ENCODE data around the gene GOLM1.
A peak's percentile ranks its signal among the peaks of the same experiment; 100 is the strongest.

The GOLM1 gene

GRCh38 chr9:86116425-86116824 lies 17.1 kb upstream of the GOLM1 start:
- Histone ChIP-seq H3K27me3 (ENCODE audit: insufficient read depth, low read length) (peaks cover 9% of the 10 kb centered on the region), H3K9ac (ENCODE audit: low read depth, low read length) (no peak overlapping the region), H3K4me1 (ENCODE audit: insufficient read depth, low read length) (no peaks in the 10 kb centered on the region), H3K36me3 (ENCODE audit: insufficient read depth, low read depth, low read length) (no peaks in the 10 kb centered on the region), H3K4me3 (ENCODE audit: low read length) (no peak overlapping the region), H3K9me3 (ENCODE audit: insufficient read depth, low read depth, low read length) (no peaks in the 10 kb centered on the region), H3K27ac (ENCODE audit: low read length) (no peak overlapping the region)

- peaks cover 9% of the 10 kb centered on the region for H3K27me3 ChIP-seq (ENCODE audit: insufficient read depth, low read length)
- no peak overlapping the region for H3K4me3 ChIP-seq (ENCODE audit: low read length)
- no peak overlapping the region for H3K9ac ChIP-seq (ENCODE audit: low read depth, low read length)
- no peaks in the 10 kb centered on the region for H3K4me1 ChIP-seq (ENCODE audit: insufficient read depth, low read length)
- no peaks in the 10 kb centered on the region for H3K9me3 ChIP-seq (ENCODE audit: insufficient read depth, low read depth, low read length)
- H3K27ac ChIP-seq (ENCODE audit: low read length) = no peak overlapping the region
- H3K36me3 ChIP-seq (ENCODE audit: insufficient read depth, low read depth, low read length) = no peaks in the 10 kb centered on the region
Observed at GRCh38 chr9:86115886-86116285, 16.5 kb upstream of the GOLM1 start.

GRCh38 chr9:86112057-86112456 lies 12.7 kb upstream of the GOLM1 start:
- no peak overlapping the region for H3K27ac ChIP-seq (ENCODE audit: low read length)
- H3K4me3 ChIP-seq (ENCODE audit: low read length) = no peak overlapping the region
- H3K4me1 ChIP-seq (ENCODE audit: insufficient read depth, low read length) = no peaks in the 10 kb centered on the region
- H3K9me3 ChIP-seq (ENCODE audit: insufficient read depth, low read depth, low read length) = no peaks in the 10 kb centered on the region
- no peaks in the 10 kb centered on the region for H3K36me3 ChIP-seq (ENCODE audit: insufficient read depth, low read depth, low read length)
- no peaks in the 10 kb centered on the region for H3K27me3 ChIP-seq (ENCODE audit: insufficient read depth, low read length)
- H3K9ac ChIP-seq (ENCODE audit: low read depth, low read length) = no peak overlapping the region

- no peaks in the 10 kb centered on the region for H3K36me3 ChIP-seq (ENCODE audit: insufficient read depth, low read depth, low read length)
- H3K4me1 ChIP-seq (ENCODE audit: insufficient read depth, low read length) = peaks cover 6% of the 10 kb centered on the region; the same call in 1 of the 2 replicates
- H3K4me3 ChIP-seq (ENCODE audit: low read length) = no peak overlapping the region
- no peaks in the 10 kb centered on the region for H3K9me3 ChIP-seq (ENCODE audit: insufficient read depth, low read depth, low read length)
- H3K27me3 ChIP-seq (ENCODE audit: insufficient read depth, low read length) = peaks cover 31% of the 10 kb centered on the region
- no peak overlapping the region for H3K9ac ChIP-seq (ENCODE audit: low read depth, low read length)
- no peak overlapping the region for H3K27ac ChIP-seq (ENCODE audit: low read length)
Observed at GRCh38 chr9:86102626-86103025, 3.3 kb upstream of the GOLM1 start.

GRCh38 chr9:86099701-86100364 lies 475 bp upstream of the GOLM1 start:
- no peaks in the 10 kb centered on the region for H3K9me3 ChIP-seq (ENCODE audit: insufficient read depth, low read depth, low read length)
- peaks cover 15% of the 10 kb centered on the region for H3K4me1 ChIP-seq (ENCODE audit: insufficient read depth, low read length)
- peaks cover 32% of the 10 kb centered on the region for H3K27me3 ChIP-seq (ENCODE audit: insufficient read depth, low read length)
- H3K27ac ChIP-seq (ENCODE audit: low read length) = no peak overlapping the region
- H3K36me3 ChIP-seq (ENCODE audit: insufficient read depth, low read depth, low read length) = no peaks in the 10 kb centered on the region
- peak overlapping the region; percentile 79 for H3K4me3 ChIP-seq (ENCODE audit: low read length)
- H3K9ac ChIP-seq (ENCODE audit: low read depth, low read length) = peak overlapping the region; percentile 67; the same call in 1 of the 2 replicates

GRCh38 chr9:86097510-86098224 lies 1.7 kb downstream of the GOLM1 start:
- H3K4me3 ChIP-seq (ENCODE audit: low read length) = peak overlapping the region; percentile 81
- no peak overlapping the region for H3K27ac ChIP-seq (ENCODE audit: low read length)
- no peaks in the 10 kb centered on the region for H3K36me3 ChIP-seq (ENCODE audit: insufficient read depth, low read depth, low read length)
- H3K9ac ChIP-seq (ENCODE audit: low read depth, low read length) = peak overlapping the region; percentile 85; the same call in 1 of the 2 replicates
- peaks cover 32% of the 10 kb centered on the region for H3K27me3 ChIP-seq (ENCODE audit: insufficient read depth, low read length)
- H3K9me3 ChIP-seq (ENCODE audit: insufficient read depth, low read depth, low read length) = no peaks in the 10 kb centered on the region
- peaks cover 15% of the 10 kb centered on the region for H3K4me1 ChIP-seq (ENCODE audit: insufficient read depth, low read length)

- peaks cover 30% of the 10 kb centered on the region for H3K27me3 ChIP-seq (ENCODE audit: insufficient read depth, low read length)
- H3K4me1 ChIP-seq (ENCODE audit: insufficient read depth, low read length) = peaks cover 15% of the 10 kb centered on the region
- H3K9ac ChIP-seq (ENCODE audit: low read depth, low read length) = no peak overlapping the region
- H3K9me3 ChIP-seq (ENCODE audit: insufficient read depth, low read depth, low read length) = no peaks in the 10 kb centered on the region
- no peak overlapping the region for H3K4me3 ChIP-seq (ENCODE audit: low read length)
- H3K27ac ChIP-seq (ENCODE audit: low read length) = no peak overlapping the region
- H3K36me3 ChIP-seq (ENCODE audit: insufficient read depth, low read depth, low read length) = no peaks in the 10 kb centered on the region
Observed at GRCh38 chr9:86096386-86096785, 3.0 kb downstream of the GOLM1 start.

GRCh38 chr9:86093788-86094555 lies 5.4 kb downstream of the GOLM1 start:
- no peak overlapping the region for H3K27ac ChIP-seq (ENCODE audit: low read length)
- H3K4me1 ChIP-seq (ENCODE audit: insufficient read depth, low read length) = peaks cover 15% of the 10 kb centered on the region
- no peak overlapping the region for H3K9ac ChIP-seq (ENCODE audit: low read depth, low read length)

GRCh38 chr9:86091477-86091876 lies 7.9 kb downstream of the GOLM1 start:
- no peaks in the 10 kb centered on the region for H3K27me3 ChIP-seq (ENCODE audit: insufficient read depth, low read length)
- peaks cover 5% of the 10 kb centered on the region for H3K4me1 ChIP-seq (ENCODE audit: insufficient read depth, low read length)
- no peak overlapping the region for H3K4me3 ChIP-seq (ENCODE audit: low read length)
- no peak overlapping the region for H3K9ac ChIP-seq (ENCODE audit: low read depth, low read length)
- H3K9me3 ChIP-seq (ENCODE audit: insufficient read depth, low read depth, low read length) = no peaks in the 10 kb centered on the region
- no peaks in the 10 kb centered on the region for H3K36me3 ChIP-seq (ENCODE audit: insufficient read depth, low read depth, low read length)
- H3K27ac ChIP-seq (ENCODE audit: low read length) = no peak overlapping the region

More at GRCh38 chr9:86093788-86094555, 5.4 kb downstream of the GOLM1 start:
- Histone ChIP-seq H3K4me3 (ENCODE audit: low read length) (no peak overlapping the region), H3K27me3 (ENCODE audit: insufficient read depth, low read length) (peaks cover 12% of the 10 kb centered on the region), H3K9me3 (ENCODE audit: insufficient read depth, low read depth, low read length) (no peaks in the 10 kb centered on the region), H3K36me3 (ENCODE audit: insufficient read depth, low read depth, low read length) (no peaks in the 10 kb centered on the region)

- H3K9me3 ChIP-seq (ENCODE audit: insufficient read depth, low read depth, low read length) = no peaks in the 10 kb centered on the region
- H3K27me3 ChIP-seq (ENCODE audit: insufficient read depth, low read length) = no peaks in the 10 kb centered on the region
- no peak overlapping the region for H3K27ac ChIP-seq (ENCODE audit: low read length)
- H3K36me3 ChIP-seq (ENCODE audit: insufficient read depth, low read depth, low read length) = peaks cover 10% of the 10 kb centered on the region
- no peak overlapping the region for H3K9ac ChIP-seq (ENCODE audit: low read depth, low read length)
- no peak overlapping the region for H3K4me3 ChIP-seq (ENCODE audit: low read length)
- H3K4me1 ChIP-seq (ENCODE audit: insufficient read depth, low read length) = peaks cover 11% of the 10 kb centered on the region
Observed at GRCh38 chr9:86082870-86083269, 16.5 kb downstream of the GOLM1 start.

GRCh38 chr9:86079865-86080469 lies 19.4 kb downstream of the GOLM1 start:
- H3K9me3 ChIP-seq (ENCODE audit: insufficient read depth, low read depth, low read length) = no peaks in the 10 kb centered on the region
- no peak overlapping the region for H3K4me3 ChIP-seq (ENCODE audit: low read length)
- H3K4me1 ChIP-seq (ENCODE audit: insufficient read depth, low read length) = peaks cover 11% of the 10 kb centered on the region
- peaks cover 33% of the 10 kb centered on the region for H3K36me3 ChIP-seq (ENCODE audit: insufficient read depth, low read depth, low read length)
- no peaks in the 10 kb centered on the region for H3K27me3 ChIP-seq (ENCODE audit: insufficient read depth, low read length)
- H3K9ac ChIP-seq (ENCODE audit: low read depth, low read length) = no peak overlapping the region
- H3K27ac ChIP-seq (ENCODE audit: low read length) = no peak overlapping the region
